Adipose tissue (tissue), 3 donors: ENCODE data around the gene RHBDD1. TPM values are rescaled to one million over a fixed set of nuclear protein-coding genes. Genes with fewer than 3 reads are reported as not detected.

Experiments used
- H3K27ac ChIP-seq: one replicate; pipeline ENCODE4 v1.5.1; 2013; ENCODE audit warnings: low read depth, low read length
- WGBS, 3 donors: extraction: QIAGEN DNeasy Blood & Tissue Kit; methylation state at CpG; one replicate each; pipeline ENCODE4 v1.1.7; 2013; 5-methylcytosine and 5-hydroxymethylcytosine counted together
- polyA plus RNA-seq, 3 donors: library from polyadenylated mRNA; stranded (reverse); fragments of 200-250 nt; gene quantifications; one replicate each; pipeline ENCODE4 v1.2.3, GENCODE V29; 2013
- donor health status: healthy with polysubstance abuse.
- donor health status: Bipolar disorder and iron deficiency.
- donor health status: healthy.

RHBDD1 gene
- polyA plus RNA-seq, 3 donors = 5.4 to 8.3 (median 6.0) TPM

GRCh38 chr2:226873826-226874225, 38.0 kb downstream of the RHBDD1 start:
- 82 to 100% (median 97%) methylated on average over 1 of the region's 1 CpG for WGBS, 3 donors
- H3K27ac ChIP-seq = no peak overlapping the region

- no peak overlapping the region for H3K27ac ChIP-seq
- 84 to 92% (median 88%) methylated on average over 3 of the region's 3 CpGs for WGBS, 3 donors
Measured at GRCh38 chr2:226874749-226875148, 38.9 kb downstream of the RHBDD1 start.

GRCh38 chr2:226875438-226876225, 39.8 kb downstream of the RHBDD1 start:
- 87 to 90% (median 90%) methylated on average over 5 of the region's 5 CpGs for WGBS, 3 donors
- no peak overlapping the region for H3K27ac ChIP-seq

- 90 to 94% (median 93%) methylated on average over 3 of the region's 3 CpGs for WGBS, 3 donors
Measured at GRCh38 chr2:226877491-226877890, 41.6 kb downstream of the RHBDD1 start.

GRCh38 chr2:226881287-226881686, 45.4 kb downstream of the RHBDD1 start:
- no peak overlapping the region for H3K27ac ChIP-seq
- WGBS, 3 donors = 88 to 89% (median 89%) methylated on average over 2 of the region's 2 CpGs

More at GRCh38 chr2:226877491-226877890, 41.6 kb downstream of the RHBDD1 start:
- H3K27ac ChIP-seq = no peak overlapping the region

- WGBS, 3 donors = 98 to 100% (median 98%) methylated on average over 4 of the region's 4 CpGs
Measured at GRCh38 chr2:226882606-226883005, 46.8 kb downstream of the RHBDD1 start.

GRCh38 chr2:226883296-226883795, 47.5 kb downstream of the RHBDD1 start:
- H3K27ac ChIP-seq = no peak overlapping the region
- 91 to 97% (median 94%) methylated on average over 4 of the region's 4 CpGs for WGBS, 3 donors

More at GRCh38 chr2:226882606-226883005, 46.8 kb downstream of the RHBDD1 start:
- no peak overlapping the region for H3K27ac ChIP-seq

- H3K27ac ChIP-seq = no peak overlapping the region
Measured at GRCh38 chr2:226884166-226884565, 48.3 kb downstream of the RHBDD1 start.

- H3K27ac ChIP-seq = no peak overlapping the region
- WGBS, 3 donors = 85 to 87% (median 86%) methylated on average over 8 of the region's 8 CpGs
Measured at GRCh38 chr2:226885769-226886435, 50.0 kb downstream of the RHBDD1 start.

GRCh38 chr2:226887940-226888339, 52.1 kb downstream of the RHBDD1 start:
- WGBS, 3 donors = 78 to 88% (median 88%) methylated on average over 6 of the region's 6 CpGs

GRCh38 chr2:226888378-226888965, 52.6 kb downstream of the RHBDD1 start:
- WGBS, 3 donors = 85 to 95% (median 89%) methylated on average over 2 of the region's 2 CpGs
- no peak overlapping the region for H3K27ac ChIP-seq

More at GRCh38 chr2:226887940-226888339, 52.1 kb downstream of the RHBDD1 start:
- H3K27ac ChIP-seq = no peak overlapping the region

- WGBS, 3 donors = 77 to 91% (median 90%) methylated on average over 4 of the region's 4 CpGs
- no peak overlapping the region for H3K27ac ChIP-seq
Measured at GRCh38 chr2:226888971-226889370, 53.1 kb downstream of the RHBDD1 start.

- WGBS, 3 donors = 87 to 97% (median 89%) methylated on average over 1 of the region's 1 CpG
- no peak overlapping the region for H3K27ac ChIP-seq
Measured at GRCh38 chr2:226890286-226890685, 54.4 kb downstream of the RHBDD1 start.

- 91 to 94% (median 94%) methylated on average over 2 of the region's 2 CpGs for WGBS, 3 donors
- H3K27ac ChIP-seq = no peak overlapping the region
Measured at GRCh38 chr2:226891780-226892590, 56.1 kb downstream of the RHBDD1 start.

GRCh38 chr2:226892729-226893128, 56.9 kb downstream of the RHBDD1 start:
- WGBS, 3 donors = 50 to 71% (median 54%) methylated on average over 3 of the region's 3 CpGs

GRCh38 chr2:226893216-226893615, 57.4 kb downstream of the RHBDD1 start:
- WGBS, 3 donors = 87 to 95% (median 94%) methylated on average over 4 of the region's 4 CpGs
- no peak overlapping the region for H3K27ac ChIP-seq

More at GRCh38 chr2:226892729-226893128, 56.9 kb downstream of the RHBDD1 start:
- no peak overlapping the region for H3K27ac ChIP-seq

- WGBS, 3 donors = 83 to 88% (median 84%) methylated on average over 3 of the region's 3 CpGs
- H3K27ac ChIP-seq = no peak overlapping the region
Measured at GRCh38 chr2:226894752-226895151, 58.9 kb downstream of the RHBDD1 start.

- H3K27ac ChIP-seq = no peak overlapping the region
- 84 to 96% (median 92%) methylated on average over 2 of the region's 2 CpGs for whole genome bisulfite sequencing, 3 donors
Measured at GRCh38 chr2:226895579-226895978, 59.7 kb downstream of the RHBDD1 start.
